ENCODE data around the gene DHRS7. TPM values are rescaled to one million over a fixed set of nuclear protein-coding genes. Genes with fewer than 3 reads are reported as not detected.
"Not testable (repeated sequence)": the region's sequence is repeated elsewhere in the genome, so short reads cannot be mapped to it uniquely, and the experiment has no call there.

DHRS7 gene
- total RNA-seq, 1 donor from 2014 or later = 29.5 TPM

DNA sequence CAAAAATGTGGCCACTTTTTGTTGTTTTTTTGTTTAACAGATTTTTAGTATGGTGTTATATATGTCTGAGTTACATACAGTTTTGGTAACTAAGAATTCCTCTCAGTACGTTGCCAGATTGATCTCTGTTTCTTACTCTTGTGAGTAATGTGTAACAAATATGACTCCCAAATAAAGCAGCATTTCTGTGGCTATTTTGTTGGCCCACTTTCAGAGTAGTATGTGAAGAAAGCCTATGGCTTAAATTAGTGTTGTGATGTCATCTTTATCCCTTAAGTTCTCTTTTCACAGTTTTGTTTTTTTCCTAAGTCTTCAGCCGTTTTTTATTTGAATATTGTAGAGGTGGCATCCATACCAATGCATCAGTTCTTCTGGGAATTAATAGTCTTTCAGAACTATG, 62.8 kb downstream of the DHRS7 start:
- Histone ChIP-seq H3K27ac (replicated peaks) (peak overlapping the region; percentile 45), H3K9me3 (replicated peaks) (no peaks in the 10 kb centered on the region), H3K27me3 (ENCODE audit: low read depth) (no peaks in the 10 kb centered on the region), H3K4me1 (peaks cover 75% of the 10 kb centered on the region), H3K4me3 (peak overlapping the region; percentile 2), H3K36me3 (peaks cover 6% of the 10 kb centered on the region)
- TF ChIP-seq, protein P1, sequence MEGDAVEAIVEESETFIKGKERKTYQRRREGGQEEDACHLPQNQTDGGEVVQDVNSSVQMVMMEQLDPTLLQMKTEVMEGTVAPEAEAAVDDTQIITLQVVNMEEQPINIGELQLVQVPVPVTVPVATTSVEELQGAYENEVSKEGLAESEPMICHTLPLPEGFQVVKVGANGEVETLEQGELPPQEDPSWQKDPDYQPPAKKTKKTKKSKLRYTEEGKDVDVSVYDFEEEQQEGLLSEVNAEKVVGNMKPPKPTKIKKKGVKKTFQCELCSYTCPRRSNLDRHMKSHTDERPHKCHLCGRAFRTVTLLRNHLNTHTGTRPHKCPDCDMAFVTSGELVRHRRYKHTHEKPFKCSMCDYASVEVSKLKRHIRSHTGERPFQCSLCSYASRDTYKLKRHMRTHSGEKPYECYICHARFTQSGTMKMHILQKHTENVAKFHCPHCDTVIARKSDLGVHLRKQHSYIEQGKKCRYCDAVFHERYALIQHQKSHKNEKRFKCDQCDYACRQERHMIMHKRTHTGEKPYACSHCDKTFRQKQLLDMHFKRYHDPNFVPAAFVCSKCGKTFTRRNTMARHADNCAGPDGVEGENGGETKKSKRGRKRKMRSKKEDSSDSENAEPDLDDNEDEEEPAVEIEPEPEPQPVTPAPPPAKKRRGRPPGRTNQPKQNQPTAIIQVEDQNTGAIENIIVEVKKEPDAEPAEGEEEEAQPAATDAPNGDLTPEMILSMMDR (IDR thresholded peaks at IDR 0.05; ENCODE audit: borderline replicate concordance) = no peak
- DNase-seq = no peak
- intact Hi-C loops (cut with micrococcal nuclease) = no loop called here

GRCh38 chr14:60101786-60102185, 63.4 kb downstream of the DHRS7 start:
- no peak for DNase-seq
- Histone ChIP-seq H3K36me3 (peaks cover 6% of the 10 kb centered on the region), H3K4me1 (peaks cover 75% of the 10 kb centered on the region), H3K27me3 (ENCODE audit: low read depth) (no peaks in the 10 kb centered on the region), H3K9me3 (replicated peaks) (no peaks in the 10 kb centered on the region), H3K27ac (replicated peaks) (peak overlapping the region; percentile 45), H3K4me3 (peak overlapping the region; percentile 2)
- intact Hi-C loops (cut with micrococcal nuclease) = no loop called here
- TF ChIP-seq, protein P1 (IDR thresholded peaks at IDR 0.05; ENCODE audit: borderline replicate concordance) = no peak

DNA sequence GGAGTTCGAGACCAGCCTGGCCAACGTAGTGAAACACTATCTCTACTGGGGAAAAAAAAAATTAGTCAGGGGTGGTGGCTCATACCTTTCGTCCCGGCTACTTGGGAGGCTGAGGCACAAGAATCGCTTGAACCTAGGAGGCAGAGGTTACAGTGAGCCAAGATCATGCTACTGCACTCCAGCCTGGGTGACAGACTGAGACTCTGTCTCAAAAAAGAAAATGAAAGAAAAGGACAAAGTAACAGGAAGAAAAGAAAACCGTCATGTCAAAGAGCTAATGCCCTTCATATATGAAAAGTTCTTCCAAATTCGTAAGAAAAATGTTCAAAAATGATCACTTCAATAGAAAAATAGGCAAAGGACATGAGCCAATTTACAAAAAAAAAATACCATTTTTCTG, 65.3 kb downstream of the DHRS7 start:
- H3K27me3 ChIP-seq (ENCODE audit: low read depth); H3K4me3 ChIP-seq; DNase-seq; H3K9me3 ChIP-seq (replicated peaks); intact Hi-C loops (cut with micrococcal nuclease); H3K36me3 ChIP-seq: not testable (repeated sequence)
- peaks cover 77% of the 10 kb centered on the region for H3K4me1 ChIP-seq
- peak overlapping the region; percentile 13 for H3K27ac ChIP-seq (replicated peaks)

GRCh38 chr14:60097974-60098373, 67.2 kb downstream of the DHRS7 start:
- intact Hi-C loops (cut with micrococcal nuclease) = no loop called here

DNA sequence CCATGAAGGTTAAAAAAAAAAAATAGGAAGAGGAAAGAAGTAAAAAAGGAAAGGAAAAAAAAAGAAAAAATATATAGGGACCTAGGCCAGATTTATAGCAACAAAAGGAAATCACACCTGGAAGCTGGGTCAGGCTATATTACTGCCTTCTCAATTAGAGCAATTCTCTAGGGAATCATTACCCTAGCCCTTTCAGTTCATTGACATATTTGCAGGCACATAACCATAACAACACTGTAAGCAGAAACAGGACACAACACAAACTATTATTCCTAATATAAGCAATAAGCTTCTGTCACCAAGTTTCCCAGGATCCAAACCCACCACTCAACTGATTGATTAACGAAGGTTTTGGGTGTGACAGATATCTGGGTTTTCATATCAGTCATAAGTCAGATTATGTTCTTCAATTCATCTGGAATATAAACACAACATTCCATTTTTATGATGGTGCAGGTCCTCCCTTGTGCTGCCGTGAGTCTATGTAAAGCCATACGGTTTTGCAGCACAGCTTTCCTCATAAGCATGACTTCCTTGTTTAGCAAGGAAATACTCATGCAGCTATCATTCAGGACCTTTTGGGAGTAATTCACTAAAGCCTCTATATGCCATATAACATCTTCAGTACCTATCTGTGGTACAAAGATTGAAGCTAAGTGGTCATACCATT, 69.3 kb downstream of the DHRS7 start:
- Histone ChIP-seq H3K4me3 (no peak overlapping the region), H3K27ac (replicated peaks) (peak overlapping the region; percentile 95), H3K4me1 (peaks cover 74% of the 10 kb centered on the region), H3K27me3 (ENCODE audit: low read depth) (no peaks in the 10 kb centered on the region), H3K9me3 (replicated peaks) (no peaks in the 10 kb centered on the region), H3K36me3 (peaks cover 6% of the 10 kb centered on the region)
- DNase-seq = no peak
- TF ChIP-seq, protein P1 (IDR thresholded peaks at IDR 0.05; ENCODE audit: borderline replicate concordance) = no peak
- intact Hi-C loops (cut with micrococcal nuclease) = no loop called here

More at GRCh38 chr14:60097974-60098373, 67.2 kb downstream of the DHRS7 start:
- Histone ChIP-seq H3K27ac (replicated peaks) (peak overlapping the region; percentile 14), H3K36me3 (peaks cover 6% of the 10 kb centered on the region), H3K4me3 (no peak overlapping the region), H3K4me1 (peaks cover 86% of the 10 kb centered on the region), H3K9me3 (replicated peaks) (no peaks in the 10 kb centered on the region), H3K27me3 (ENCODE audit: low read depth) (no peaks in the 10 kb centered on the region)
- no peak for DNase-seq
- TF ChIP-seq, protein P1 (IDR thresholded peaks at IDR 0.05; ENCODE audit: borderline replicate concordance) = no peak

DNA sequence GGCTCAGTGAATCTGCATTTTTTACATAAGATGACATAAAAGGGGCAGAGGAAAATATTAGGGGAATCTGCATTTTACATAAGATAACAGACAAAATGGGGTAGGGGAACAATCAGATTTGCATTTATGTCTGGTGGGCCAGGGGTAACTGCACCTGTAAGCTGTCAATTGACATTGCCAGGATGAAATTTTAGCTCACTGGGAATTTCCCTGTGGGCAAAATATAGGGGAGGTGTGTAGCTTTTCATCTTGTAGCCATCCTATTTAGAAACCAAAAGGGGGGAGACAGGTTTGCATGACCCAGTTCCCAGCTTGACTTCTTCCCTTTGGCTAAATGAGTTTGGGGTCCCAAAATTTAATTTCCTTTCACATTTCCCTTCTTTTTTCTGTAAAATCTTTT, 70.0 kb downstream of the DHRS7 start:
- Histone ChIP-seq H3K9me3 (replicated peaks) (no peaks in the 10 kb centered on the region), H3K27me3 (ENCODE audit: low read depth) (no peaks in the 10 kb centered on the region), H3K4me3 (peak overlapping the region; percentile 93), H3K36me3 (peaks cover 6% of the 10 kb centered on the region), H3K4me1 (peaks cover 74% of the 10 kb centered on the region), H3K27ac (replicated peaks) (peak overlapping the region; percentile 95)
- TF ChIP-seq, protein P1 (IDR thresholded peaks at IDR 0.05; ENCODE audit: borderline replicate concordance) = no peak
- no peak for DNase-seq
- intact Hi-C loops (cut with micrococcal nuclease) = no loop called here

Measured in left ventricle myocardium inferior (tissue), 1 donor.